B cell (primary cell): Measurements from ENCODE around the gene BCL2L13.

Source experiments
- EZH2 ChIP-seq: IDR thresholded peaks from 2 replicates; pipeline ENCODE4 v1.6.1; 2012; ENCODE audit warnings: borderline replicate concordance, low read depth, mild to moderate bottlenecking, moderate library complexity, low read length; ENCODE audit not compliant: insufficient read depth, poor library complexity, severe bottlenecking
- TF ChIP-seq, protein P1 (sequence below): fragments of 200-600 bp; IDR thresholded peaks from one replicate; pipeline ENCODE4 v1.8.0; 2022; ENCODE audit warnings: antibody characterized with exemption, mild to moderate bottlenecking

DNA sequence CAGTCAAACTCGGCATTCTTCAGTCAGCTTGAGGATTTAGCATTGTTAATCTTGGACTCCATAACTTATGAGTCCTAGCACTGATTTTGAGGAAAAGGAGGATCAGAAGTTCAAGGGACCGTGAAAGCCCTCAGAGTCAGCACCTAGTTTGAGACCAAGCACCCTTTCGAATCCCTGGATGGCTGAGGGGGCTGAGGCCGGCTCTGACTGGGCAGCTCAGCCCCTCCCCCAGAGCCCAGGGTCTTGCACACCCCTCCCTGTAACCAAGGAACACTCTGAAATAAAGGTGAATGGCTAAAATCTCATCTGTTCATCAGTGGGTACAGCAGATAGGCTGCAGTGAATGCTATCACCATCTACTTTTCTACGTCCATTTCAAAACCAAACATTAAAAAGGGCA lies 48.0 kb upstream of the BCL2L13 start:
- TF ChIP-seq, protein P1, sequence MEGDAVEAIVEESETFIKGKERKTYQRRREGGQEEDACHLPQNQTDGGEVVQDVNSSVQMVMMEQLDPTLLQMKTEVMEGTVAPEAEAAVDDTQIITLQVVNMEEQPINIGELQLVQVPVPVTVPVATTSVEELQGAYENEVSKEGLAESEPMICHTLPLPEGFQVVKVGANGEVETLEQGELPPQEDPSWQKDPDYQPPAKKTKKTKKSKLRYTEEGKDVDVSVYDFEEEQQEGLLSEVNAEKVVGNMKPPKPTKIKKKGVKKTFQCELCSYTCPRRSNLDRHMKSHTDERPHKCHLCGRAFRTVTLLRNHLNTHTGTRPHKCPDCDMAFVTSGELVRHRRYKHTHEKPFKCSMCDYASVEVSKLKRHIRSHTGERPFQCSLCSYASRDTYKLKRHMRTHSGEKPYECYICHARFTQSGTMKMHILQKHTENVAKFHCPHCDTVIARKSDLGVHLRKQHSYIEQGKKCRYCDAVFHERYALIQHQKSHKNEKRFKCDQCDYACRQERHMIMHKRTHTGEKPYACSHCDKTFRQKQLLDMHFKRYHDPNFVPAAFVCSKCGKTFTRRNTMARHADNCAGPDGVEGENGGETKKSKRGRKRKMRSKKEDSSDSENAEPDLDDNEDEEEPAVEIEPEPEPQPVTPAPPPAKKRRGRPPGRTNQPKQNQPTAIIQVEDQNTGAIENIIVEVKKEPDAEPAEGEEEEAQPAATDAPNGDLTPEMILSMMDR = no peak
- TF ChIP-seq EZH2 = no peak
